NCI-H1694 (cell line): ENCODE measurements around the gene SNED1.

ENCODE experiments used
- DNase-seq: peaks from one replicate; lab custom pipeline; 2025; lab: John Stamatoyannopoulos, UW

SNED1 gene

GRCh38 chr2:241029599-241030332, 31.3 kb downstream of the SNED1 start:
- DNase-seq = no peak

- DNase-seq = no peak
Observed at GRCh38 chr2:241030333-241030680, 31.9 kb downstream of the SNED1 start.

GRCh38 chr2:241030883-241031282, 32.5 kb downstream of the SNED1 start:
- DNase-seq = no peak

- no peak for DNase-seq
Observed at GRCh38 chr2:241031436-241032165, 33.2 kb downstream of the SNED1 start.

GRCh38 chr2:241033336-241033987, 35.0 kb downstream of the SNED1 start:
- DNase-seq = no peak

GRCh38 chr2:241033994-241034393, 35.6 kb downstream of the SNED1 start:
- no peak for DNase-seq

GRCh38 chr2:241034490-241035141, 36.2 kb downstream of the SNED1 start:
- no peak for DNase-seq

- no peak for DNase-seq
Observed at GRCh38 chr2:241035142-241035817, 36.9 kb downstream of the SNED1 start.

GRCh38 chr2:241035818-241036396, 37.5 kb downstream of the SNED1 start:
- no peak for DNase-seq

- no peak for DNase-seq
Observed at GRCh38 chr2:241036397-241036963, 38.1 kb downstream of the SNED1 start.

GRCh38 chr2:241036964-241037421, 38.6 kb downstream of the SNED1 start:
- no peak for DNase-seq

GRCh38 chr2:241037498-241037897, 39.1 kb downstream of the SNED1 start:
- DNase-seq = no peak

GRCh38 chr2:241038374-241039180, 40.2 kb downstream of the SNED1 start:
- no peak for DNase-seq

- no peak for DNase-seq
Observed at GRCh38 chr2:241039416-241039815, 41.0 kb downstream of the SNED1 start.

GRCh38 chr2:241040081-241040803, 41.8 kb downstream of the SNED1 start:
- DNase-seq = no peak

GRCh38 chr2:241041589-241042158, 43.3 kb downstream of the SNED1 start:
- no peak for DNase-seq

- no peak for DNase-seq
Observed at GRCh38 chr2:241043581-241043980, 45.2 kb downstream of the SNED1 start.

- no peak for DNase-seq
Observed at GRCh38 chr2:241047253-241048010, 49.0 kb downstream of the SNED1 start.
